Body of pancreas (tissue), 4 donors: ENCODE data around the gene MACF1.

Experiments
- CTCF ChIP-seq, 7 experiments: fragments of 450-650 bp in 4 of 7; fragments of 200-600 bp in 3 of 7; sonication (generic) in 3 of 7; IDR thresholded peaks; one replicate each; pipeline ENCODE4 v1.5.1; 2016 to 2019; ENCODE audit warnings: antibody characterized with exemption in 7 of 7
- POLR2A ChIP-seq, 3 donors: fragments of 450-650 bp; IDR thresholded peaks; one replicate each; pipeline ENCODE4 v1.6.1; 2016; ENCODE audit warnings: antibody characterized with exemption in 3 of 3, mild to moderate bottlenecking in 2 of 3

DNA sequence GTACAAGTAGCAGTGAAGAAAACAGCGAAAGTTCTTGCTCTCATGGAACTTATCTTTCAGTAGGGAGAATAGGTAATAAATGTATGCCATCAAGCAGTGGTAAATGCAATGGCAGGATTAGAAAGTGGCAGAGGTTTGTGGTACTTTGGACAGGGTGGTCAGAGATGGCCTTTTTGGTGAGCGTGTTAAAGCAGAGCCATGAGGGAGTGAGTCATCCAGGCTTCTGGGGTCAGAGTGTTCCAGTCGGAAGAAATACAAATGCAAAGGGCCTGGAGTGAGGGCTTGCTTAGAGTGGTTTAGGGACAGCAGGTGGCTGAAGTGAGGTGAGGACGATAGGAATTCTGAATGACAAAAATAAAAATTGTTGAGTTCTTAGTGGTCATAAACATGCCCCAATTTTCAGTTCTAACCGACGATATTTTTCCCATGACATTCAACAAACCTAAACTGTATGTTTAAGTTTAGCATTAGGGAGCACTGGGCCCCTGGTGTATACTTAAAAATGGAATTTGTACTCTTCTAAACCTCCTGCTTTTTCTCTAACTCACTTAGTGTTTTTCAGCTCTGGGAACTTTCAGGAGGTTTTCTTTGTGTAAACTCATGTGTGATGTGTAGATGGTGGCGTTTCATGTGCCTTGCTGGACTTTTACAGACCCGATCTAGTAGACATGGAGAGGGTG lies 78.2 kb downstream of the MACF1 start:
- no peak for TF ChIP-seq CTCF (IDR thresholded peaks at IDR 0.05)
- TF ChIP-seq POLR2A (IDR thresholded peaks at IDR 0.05), result no peak
